HPDE6-E6E7 (cell line): Measurements from ENCODE around the gene FTHL17.

Source experiments
- DNase-seq: peaks from one replicate; pipeline ENCODE4 v3.0.0; 2011; ENCODE audit warnings: missing footprints; ENCODE audit errors: extremely low spot score

The FTHL17 gene

DNA sequence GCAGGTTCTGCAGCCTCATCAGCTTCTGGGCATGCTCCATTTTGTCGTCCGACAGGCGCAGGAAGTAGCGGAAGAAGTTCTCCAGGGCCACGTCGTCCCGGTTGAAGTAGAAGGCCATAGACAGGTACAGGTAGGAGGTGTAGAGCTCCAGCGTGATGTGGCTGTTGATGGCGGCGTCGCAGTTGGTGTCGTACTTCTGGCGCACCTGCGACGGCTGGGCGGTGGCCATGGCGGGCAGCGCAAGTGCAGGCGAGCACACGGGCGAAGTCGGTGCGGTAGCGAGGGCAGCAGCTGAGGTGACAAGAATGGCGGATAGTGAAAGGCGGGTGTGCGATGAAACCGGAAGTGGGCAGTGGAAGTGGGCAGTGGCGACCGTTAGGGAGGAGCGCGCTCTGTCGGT lies at the start of gene FTHL17:
FTHL17 (minus strand) TSS at position 317 of the 400 bp plus-strand sequence; CDS start at position 229, 88 bp downstream.
- no peak for DNase-seq

DNA sequence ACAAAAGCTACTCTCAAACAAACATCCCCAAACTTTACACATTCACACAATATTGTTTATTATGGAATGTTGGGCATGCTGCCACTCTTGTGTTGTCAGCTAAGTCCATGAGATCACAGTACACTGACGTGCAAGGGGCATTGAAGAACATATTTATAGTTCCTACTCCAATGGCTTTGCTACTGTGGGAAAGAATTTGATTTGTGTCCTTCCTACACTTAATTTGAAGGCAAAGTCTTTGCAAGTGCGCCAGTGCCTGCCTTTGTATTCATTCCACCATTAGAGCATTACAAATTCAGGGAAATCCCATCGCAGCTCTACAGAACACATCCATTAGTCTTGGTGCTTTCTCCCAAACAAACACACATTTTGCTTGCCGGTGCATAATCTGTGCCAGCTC lies 45.4 kb upstream of the FTHL17 start:
- DNase-seq = no peak

DNA sequence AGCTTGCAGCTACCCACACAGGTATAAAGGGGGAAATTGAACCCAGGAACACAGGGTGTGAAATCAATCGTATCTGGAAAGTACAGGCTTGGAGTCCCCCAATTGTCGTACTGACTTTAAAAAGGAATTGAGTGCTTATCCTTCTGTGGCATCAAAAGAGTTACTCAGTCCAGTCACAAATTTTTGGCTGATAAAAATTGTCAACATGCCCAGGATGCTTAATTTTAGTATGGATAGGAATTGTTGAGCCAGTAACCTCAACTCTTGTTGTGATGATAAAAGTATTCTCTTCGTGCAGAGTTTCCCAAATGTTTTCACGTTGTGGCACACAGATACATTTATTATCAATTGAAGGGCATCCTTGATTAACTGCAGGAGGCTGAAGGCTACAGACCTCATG lies 43.6 kb upstream of the FTHL17 start:
- DNase-seq = no peak

DNA sequence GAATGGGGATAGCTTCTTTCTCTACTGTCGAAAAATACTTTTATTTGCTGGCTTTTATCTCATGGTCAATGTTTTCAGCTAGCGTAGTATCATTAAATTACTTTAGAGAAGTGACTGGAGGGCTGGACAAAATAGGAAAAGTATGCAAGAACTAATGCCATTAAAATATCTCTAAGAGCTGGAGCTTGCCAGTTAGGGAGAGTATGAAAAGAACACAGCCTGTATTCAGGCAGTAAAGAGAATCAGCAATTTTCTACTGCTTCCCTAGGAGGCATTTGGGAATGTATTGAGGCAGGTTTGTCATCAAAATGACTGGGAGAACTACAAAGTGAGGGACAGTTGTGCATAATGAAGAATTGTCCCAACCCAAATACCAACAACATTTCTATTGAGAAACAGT lies 43.0 kb upstream of the FTHL17 start:
- DNase-seq = no peak

DNA sequence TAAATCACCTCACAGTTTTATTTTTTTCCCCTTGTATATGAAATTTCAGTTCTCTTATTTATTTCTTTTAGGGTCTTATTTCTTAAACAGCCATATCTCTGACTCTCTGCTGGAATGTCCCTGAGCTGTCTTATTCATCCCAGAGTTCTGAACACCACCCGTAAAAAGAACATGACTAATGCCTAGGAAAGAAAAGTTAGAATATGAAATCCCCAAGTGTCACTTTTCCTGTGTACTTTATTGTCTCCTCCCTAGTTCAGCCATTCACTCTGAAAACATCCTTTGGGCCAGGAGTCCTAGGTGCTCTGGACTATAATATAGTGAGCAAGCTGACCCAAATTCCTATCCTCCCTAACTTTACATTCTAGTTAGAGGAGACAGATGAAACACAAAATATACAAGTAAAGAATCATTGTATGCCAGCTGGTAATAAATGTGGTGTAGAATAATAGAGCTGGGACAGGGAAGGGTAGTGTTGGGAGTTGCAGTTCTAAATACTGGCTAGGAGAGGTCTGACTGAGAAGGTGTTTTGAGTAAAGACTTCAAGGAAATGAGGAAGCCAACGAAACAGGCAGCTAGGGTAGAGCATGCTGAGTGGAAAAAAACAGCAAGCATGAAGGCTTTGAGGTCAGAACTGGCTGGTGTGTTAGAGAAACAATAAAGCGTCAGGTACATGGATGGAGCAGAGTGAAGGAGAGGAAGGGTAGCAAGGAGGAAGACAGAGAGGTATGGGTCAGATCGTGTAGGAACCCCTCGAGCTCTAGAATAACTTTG lies 40.6 kb upstream of the FTHL17 start:
- no peak for DNase-seq

DNA sequence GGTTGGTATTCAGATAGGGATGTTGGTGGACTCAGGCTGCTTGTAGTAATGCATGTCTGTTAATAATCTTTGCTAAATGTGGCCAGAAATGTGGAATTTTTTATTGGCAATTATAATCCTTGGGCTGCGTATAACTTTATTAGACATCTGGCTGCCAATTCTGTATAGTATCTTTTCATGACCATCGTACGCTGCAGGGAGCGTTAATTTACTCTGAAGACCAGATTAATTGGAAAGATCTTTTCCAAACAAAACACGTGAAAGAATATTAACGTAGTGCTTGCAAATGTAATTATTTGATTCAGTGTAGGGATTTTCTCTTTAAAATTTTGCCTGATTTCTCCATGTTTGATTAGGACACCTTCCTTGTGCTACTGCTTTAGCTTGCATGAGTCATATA lies 38.8 kb upstream of the FTHL17 start:
- no peak for DNase-seq

DNA sequence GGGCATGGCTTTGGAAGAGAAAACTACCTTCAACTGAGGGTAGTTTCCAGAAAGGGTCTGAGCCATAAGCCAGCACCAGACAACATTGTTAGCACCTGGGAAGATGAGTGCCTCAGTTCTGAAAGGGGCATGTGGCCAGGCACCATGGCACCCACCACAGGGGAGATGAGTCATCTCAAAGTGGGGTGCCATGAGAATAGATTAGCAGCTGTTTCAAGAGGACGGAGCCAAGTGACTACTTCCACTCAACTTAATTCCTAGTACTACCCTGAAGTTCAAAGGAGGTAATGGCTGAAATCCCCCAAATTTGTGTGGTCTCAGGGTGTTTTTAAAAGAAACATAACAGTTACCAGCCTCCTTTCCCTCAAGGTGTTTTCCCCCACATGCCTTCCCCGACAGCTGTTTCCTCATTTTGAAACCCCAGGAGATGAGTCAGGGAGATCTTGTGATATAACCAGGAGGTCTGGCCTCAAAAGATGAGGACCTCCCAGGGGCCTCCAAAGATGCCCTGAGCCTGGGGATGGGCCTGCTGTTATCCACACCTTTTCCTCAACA lies 27.8 kb upstream of the FTHL17 start:
- DNase-seq = no peak

DNA sequence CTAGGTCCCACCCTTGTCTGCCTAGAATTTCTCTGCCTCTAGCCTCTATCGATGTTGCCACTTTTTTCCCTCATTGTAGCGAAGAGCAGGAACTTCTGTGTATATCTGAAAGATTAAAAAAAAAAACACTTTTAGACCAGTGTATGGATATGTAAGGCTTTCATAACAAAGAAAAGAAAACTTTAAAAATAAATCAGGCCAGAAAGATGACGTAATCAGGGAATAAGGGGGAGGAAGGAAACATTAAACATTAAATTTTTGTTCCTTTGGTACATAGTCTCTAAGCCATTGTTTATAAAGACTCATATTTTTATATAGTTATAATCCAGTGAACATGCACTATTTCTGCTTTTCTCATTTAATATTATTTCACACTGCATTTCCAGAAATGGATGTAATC lies 26.2 kb upstream of the FTHL17 start:
- no peak for DNase-seq

DNA sequence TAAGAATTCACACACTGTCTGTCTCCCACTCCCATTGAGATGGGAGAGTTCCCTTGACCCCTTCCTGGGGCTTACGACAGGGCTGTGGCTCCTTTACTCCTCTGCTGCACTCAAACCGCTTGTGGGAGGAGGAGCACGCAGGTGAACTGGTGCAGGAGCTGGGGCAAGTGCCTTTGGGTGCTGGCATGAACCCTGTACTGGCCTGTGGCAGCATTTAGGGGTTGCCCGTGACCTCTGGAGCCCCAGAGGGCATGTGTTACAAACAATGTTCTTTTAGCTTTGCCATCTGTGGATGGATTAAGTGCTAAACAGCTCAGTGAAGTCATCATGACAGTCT lies 21.8 kb upstream of the FTHL17 start:
- DNase-seq = no peak

DNA sequence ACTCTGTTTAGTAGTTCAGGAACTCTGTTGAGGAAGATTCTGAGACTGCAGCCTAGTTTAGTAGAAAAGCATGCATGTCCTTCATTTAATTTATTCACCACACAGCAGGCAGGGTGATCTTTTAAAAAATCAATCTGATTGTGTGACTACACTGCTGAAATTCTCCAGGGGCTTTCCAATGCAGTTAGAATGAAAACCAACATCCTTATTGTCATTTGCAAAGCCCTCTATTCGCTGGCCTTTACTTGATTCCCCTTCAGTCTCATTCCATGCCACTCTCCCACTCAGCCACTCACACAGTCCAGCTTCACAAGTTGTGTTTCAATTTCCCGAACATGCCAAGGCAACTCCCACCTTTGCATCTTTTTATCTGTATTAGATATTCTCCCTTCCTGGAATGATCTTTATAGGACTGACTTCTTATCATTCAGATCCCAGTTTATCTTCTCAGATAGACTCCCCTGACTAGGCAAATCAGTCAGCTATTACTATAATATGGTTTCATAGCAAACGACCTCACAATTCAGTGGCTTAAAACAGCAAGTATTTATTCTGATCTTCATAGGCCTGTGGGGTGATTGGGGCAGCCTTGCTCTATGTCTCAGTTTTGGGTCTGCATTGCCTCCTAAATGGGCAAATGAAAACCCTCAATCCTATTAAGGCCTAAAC lies 21.3 kb upstream of the FTHL17 start:
- DNase-seq = no peak

DNA sequence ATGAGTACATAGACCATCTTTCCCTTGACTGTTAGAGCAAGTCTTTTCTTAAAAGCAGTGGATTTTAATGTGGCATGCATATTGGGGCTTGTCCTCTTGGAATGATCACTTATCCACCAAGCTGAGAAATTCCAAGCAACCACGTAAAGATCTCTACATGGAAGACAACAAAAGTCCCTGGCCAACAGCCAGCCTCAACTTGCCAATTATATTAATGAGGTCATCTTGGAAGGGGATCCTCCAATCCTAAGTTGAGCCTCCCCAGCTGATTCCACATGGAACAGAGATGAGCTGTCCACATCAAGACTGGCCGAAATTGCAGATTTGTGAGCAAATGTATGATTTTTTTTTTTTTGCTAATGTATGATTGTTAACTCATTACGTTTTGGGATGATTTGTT lies 20.6 kb upstream of the FTHL17 start:
- DNase-seq = no peak

DNA sequence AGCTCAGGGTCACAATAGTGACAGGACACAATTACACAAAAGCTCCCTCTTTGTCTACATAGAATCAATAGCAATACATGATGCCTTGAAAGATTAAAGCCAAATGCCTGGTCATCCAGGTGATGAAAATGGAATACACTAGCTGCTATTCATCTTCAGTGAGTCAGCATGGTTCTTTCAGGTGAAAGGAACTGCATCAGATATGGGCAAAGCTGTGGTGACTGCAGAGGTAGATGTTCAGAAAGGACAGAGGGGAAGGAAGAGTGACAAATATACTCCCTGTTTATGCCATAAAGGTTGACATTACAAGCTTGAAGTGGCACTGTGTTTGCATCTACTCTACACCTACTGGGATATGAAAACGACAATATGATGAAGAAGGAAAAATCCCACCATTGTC lies 20.0 kb upstream of the FTHL17 start:
- DNase-seq = no peak

DNA sequence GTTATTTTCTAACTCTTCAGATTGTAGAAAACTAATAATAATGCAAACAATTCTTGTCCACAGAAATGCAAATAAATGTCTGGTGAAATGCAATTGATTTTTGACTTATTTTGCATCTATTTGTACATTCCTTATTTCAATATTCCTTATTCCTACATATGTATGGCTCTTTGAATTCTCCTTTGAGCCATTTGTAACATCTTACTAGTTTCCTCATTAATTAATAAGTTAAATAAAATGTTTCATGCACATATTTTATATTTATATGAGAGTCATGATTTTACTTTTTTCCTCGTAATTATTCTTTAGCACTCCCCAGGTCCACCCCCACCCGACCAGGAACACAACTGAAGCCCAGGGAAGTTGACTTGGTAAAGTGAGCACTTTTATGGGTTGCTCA lies 2.7 kb upstream of the FTHL17 start:
- no peak for DNase-seq

DNA sequence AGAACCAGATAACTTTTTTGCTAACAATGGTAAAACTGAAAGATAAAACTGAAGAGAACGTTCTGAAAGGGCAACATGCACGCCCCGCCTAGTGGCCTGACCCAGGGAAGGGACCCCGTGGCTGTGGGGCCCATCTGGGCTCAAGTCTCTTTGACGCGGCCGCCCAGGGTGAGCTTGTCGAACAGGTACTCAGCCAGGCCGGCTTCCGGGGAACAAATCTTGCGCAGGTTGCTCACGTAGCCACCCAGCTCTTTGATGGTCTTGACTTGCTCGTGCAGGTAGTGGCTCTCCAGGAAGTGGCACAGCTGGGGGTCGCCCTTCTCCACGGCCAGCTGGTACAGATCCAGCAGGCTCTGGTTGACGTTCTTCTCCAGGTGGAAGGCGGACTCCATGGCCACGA lies 579 bp downstream of the FTHL17 start:
- DNase-seq = no peak

DNA sequence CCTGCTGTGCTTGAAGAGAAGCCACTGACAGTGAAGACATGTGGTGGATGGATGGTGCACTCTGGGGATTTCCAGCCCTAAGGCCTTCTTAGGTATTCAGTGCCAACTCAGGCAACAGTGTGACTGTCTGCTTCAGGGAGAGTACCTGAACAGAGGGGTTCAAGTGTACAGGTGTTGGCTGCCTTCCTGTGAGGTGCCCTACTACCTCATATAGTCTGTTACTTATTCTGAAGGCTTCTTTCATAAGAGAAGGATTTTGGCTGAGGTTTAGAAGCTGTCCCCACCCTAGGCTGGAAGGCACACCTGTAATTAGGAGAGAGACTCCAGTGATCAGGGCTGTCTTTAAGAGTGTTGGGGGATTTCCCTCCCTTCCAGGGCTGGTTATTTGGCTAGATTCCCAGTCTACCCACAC lies 1.8 kb downstream of the FTHL17 start:
- no peak for DNase-seq

DNA sequence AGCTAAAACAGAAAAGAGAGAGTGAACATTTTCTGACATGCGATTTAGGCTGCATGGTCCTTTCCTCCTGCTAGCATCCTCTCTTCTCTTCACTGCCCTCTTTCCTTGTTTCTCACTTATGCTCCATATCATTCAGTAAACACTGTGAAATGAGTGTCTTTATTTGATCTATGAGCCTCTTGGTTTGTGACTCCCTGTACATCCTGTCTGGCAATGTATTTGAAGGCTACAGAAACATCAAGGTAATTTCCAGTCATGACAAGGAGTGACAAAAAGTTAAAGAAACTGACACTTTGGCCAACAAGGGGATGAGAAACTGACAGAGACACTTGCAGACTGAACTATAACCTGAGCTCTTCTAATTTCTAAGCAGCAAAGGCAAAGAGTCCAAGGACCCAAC lies 8.7 kb downstream of the FTHL17 start:
- no peak for DNase-seq

DNA sequence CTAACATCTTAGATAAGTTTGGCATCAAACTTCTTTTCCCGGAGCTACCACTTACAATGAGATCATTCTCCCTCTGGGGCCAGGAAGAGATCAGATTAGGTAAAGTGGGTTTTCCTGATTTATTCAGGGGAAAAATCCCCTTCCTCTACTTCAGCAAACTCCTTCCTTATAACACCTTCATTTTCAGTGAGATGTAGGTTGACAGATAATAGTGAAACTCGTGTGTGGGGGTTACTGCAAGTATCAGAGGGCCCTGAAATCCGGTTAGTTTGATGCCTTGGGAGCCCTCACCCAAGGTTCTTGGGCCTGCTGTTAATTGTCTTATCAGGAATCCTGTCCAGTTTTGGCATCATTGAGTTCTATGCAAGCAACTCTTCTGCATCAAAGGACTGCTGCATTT lies 10.8 kb downstream of the FTHL17 start:
- DNase-seq = no peak

DNA sequence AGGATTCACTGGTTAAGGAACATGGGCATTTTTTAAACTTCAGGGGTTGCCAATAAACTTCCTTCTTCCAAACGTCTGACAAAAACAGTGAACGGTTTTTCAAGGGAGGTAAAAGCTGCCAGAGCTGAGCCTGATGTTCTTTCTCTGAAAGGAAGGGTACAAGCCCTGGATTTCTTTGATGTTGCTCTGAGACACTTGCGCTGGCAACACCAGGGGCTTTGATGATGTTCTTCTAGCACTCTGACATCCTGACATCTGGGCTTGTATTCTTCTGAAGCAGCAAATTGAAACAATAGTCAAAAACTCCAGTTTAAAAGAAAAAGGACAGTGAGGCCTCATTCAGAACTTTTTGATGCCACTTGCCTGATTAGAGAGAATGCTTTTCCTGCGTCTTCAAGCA lies 11.8 kb downstream of the FTHL17 start:
- DNase-seq = no peak

DNA sequence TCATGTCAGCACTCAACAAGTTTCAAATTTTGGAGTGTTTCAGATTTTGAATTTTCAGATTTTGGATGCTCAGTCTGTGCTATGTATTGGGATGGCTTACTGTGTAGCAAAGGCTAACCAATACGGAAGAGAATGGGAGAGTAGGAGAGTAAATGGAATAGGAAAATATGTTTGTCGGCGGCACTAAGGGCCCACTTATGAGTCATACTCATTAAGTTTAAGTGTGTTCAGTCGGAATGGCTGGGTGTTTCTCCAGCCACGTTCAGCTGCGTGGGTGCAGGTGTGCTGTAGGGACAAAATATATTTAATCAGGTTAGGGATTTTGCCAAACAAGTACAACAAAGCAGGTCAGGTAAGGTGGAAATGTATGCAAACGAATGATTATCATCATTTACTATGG lies 13.6 kb downstream of the FTHL17 start:
- DNase-seq = no peak

DNA sequence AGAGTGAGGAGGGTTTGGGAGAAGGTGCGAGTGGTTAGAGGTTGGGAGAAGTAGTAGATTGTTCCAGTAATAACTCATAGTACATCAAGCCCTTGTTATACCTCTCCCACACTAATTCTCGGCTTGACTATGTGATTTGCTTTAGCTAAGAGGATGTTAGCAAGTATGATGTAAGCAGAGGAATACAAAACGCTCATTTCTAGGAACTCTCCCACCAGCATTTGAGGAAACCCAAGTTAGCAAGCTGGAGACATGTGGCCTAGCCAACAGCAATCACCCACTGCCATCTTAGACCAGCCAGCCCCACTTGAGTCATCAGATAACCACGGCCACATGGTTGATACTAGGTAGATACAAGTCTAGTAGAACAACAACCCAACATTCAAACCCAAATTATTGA lies 14.2 kb downstream of the FTHL17 start:
- no peak for DNase-seq

DNA sequence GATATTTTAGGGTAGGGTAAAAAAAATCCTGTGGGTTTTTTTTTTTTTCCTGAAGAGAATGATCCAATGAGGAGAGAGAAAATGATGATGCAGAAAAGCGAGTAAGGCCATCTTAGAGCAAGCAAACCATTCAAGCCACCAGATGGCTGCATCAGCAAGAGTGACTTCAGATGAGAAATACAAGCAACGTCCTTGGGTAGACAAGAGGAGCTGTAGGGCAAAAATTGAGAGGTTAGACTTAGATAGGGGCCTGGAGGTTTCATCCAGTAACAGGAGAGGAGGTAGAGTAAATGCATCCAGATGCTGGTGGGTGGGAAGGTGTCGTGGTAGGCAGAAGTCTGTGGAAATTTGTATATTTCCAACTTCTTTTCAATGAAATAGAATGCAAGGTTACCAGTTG lies 14.6 kb downstream of the FTHL17 start:
- DNase-seq = no peak

DNA sequence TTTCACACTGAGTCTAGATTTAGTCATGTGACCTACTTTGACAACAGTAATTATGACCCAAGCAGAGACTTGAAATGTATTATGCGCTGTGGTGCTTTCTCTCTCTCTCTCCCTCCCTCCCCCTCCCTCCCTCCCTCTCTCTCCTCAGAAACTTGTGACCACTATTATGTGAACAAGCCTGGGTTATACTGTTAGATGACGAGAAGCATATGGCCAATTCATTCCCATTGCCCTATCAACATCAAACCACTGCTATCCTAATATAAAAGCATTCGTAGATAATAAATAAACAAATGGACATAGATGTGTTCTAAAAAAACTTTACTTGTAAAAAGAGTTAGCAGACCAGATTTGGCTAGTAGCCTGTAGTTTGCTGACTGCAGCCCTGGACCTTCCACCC lies 18.2 kb downstream of the FTHL17 start:
- no peak for DNase-seq

DNA sequence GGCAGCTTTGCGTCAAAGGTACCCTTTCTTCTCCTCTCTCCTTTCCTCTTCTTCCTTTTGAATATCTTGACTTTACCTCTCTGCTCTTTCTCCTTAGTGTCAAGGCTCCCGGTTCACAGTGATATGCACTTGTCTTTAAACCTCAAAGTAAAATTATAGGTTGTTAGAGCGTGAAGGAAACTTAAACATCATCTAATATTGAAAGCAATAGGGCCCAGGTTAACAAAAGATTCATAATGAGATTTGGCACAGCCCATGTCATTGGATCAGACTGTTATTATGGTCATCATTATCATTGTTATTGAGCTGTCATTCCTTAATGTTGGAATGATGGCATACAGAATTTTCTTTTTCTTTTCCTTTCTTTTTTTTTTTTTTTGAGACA lies 32.5 kb downstream of the FTHL17 start:
- no peak for DNase-seq
